IMR-90 (cell line): ENCODE data around the gene NPAS2. TPM values are rescaled to one million over a fixed set of nuclear protein-coding genes. Genes with fewer than 3 reads are reported as not detected.

Experiments used
- ATAC-seq: fragments of 200-7000 bp; cut with Tn5 transposase; 2 replicates; pipeline ENCODE4 v1.9.1; 2020; ENCODE audit warnings: low read depth, mild to moderate bottlenecking, moderate library complexity
- BruUV-seq: library from RNA; stranded (reverse); fragments of 400-500 nt; replicated peaks from 2 replicates; lab custom pipeline; 2021; lab: Mats Ljungman, UMichigan
- CTCF ChIA-PET: fragments of 300-600 bp; formaldehyde crosslinking; extraction: SDS; loops from one replicate; lab custom pipeline; 2021; ENCODE audit warnings: antibody characterized with exemption; lab: Yijun Ruan, JAX
- POLR2A ChIA-PET: fragments of 300-600 bp; sonication (Branson Sonifier 250); formaldehyde crosslinking; loops from one replicate; lab custom pipeline; 2022; ENCODE audit warnings: antibody characterized with exemption; ENCODE audit not compliant: unreplicated experiment; lab: Charles Lee
- DNase-seq: peaks from one replicate; pipeline ENCODE4 v3.0.0; 2013
- H2AFZ ChIP-seq: replicated peaks from 2 replicates; pipeline ENCODE3; 2013; ENCODE audit warnings: low read length, mild to moderate bottlenecking; ENCODE audit not compliant: poor library complexity
- H2AK5ac ChIP-seq: 2 replicates; pipeline ENCODE4 v1.6.1; 2013; ENCODE audit warnings: low read depth, low read length, inconsistent platforms
- H2AK9ac ChIP-seq: replicated peaks from 2 replicates; pipeline ENCODE3; 2013; ENCODE audit warnings: mild to moderate bottlenecking, low read depth, low read length, moderate library complexity; ENCODE audit not compliant: poor library complexity
- H2BK120ac ChIP-seq: 2 replicates; pipeline ENCODE4 v1.6.1; 2013; ENCODE audit warnings: low read depth, low read length, inconsistent platforms
- H2BK15ac ChIP-seq: 3 replicates; pipeline ENCODE4 v1.6.1; 2013; ENCODE audit warnings: low read depth, low read length, inconsistent platforms
- H2BK20ac ChIP-seq: 2 replicates; pipeline ENCODE4 v1.6.1; 2013; ENCODE audit warnings: low read depth, mild to moderate bottlenecking, inconsistent platforms, low read length, moderate library complexity
- H2BK5ac ChIP-seq: 2 replicates; pipeline ENCODE4 v1.6.1; 2013; ENCODE audit warnings: mild to moderate bottlenecking, low read depth, low read length, inconsistent platforms; ENCODE audit not compliant: poor library complexity, severe bottlenecking
- H3K14ac ChIP-seq: replicated peaks from 2 replicates; pipeline ENCODE4 v1.6.1; 2013; ENCODE audit warnings: low read depth, low read length, inconsistent platforms
- H3K18ac ChIP-seq: 2 replicates; pipeline ENCODE4 v1.6.1; 2013; ENCODE audit warnings: low read depth, low read length, control low read depth
- H3K23ac ChIP-seq: 2 replicates; pipeline ENCODE4 v1.6.1; 2013; ENCODE audit warnings: low read depth, low read length, inconsistent platforms
- H3K27ac ChIP-seq: 2 replicates; pipeline ENCODE4 v1.5.1; 2013; ENCODE audit warnings: mild to moderate bottlenecking, control low read depth, low read length; ENCODE audit not compliant: insufficient read depth
- H3K27me3 ChIP-seq: 2 replicates; pipeline ENCODE4 v1.6.1; 2013; ENCODE audit warnings: low read length; ENCODE audit not compliant: control insufficient read depth, insufficient read depth
- H3K36me3 ChIP-seq: 2 replicates; pipeline ENCODE4 v1.6.1; 2013; ENCODE audit warnings: low read length, mixed read lengths; ENCODE audit not compliant: control insufficient read depth, insufficient read depth
- H3K4ac ChIP-seq: 2 replicates; pipeline ENCODE4 v1.6.1; 2013; ENCODE audit warnings: low read depth, low read length, inconsistent platforms
- H3K4me1 ChIP-seq: 2 replicates; pipeline ENCODE4 v1.6.1; 2013; ENCODE audit warnings: low read length, mixed read lengths; ENCODE audit not compliant: control insufficient read depth, insufficient read depth
- H3K4me2 ChIP-seq: 2 replicates; pipeline ENCODE4 v1.6.1; 2013; ENCODE audit warnings: low read depth, mild to moderate bottlenecking, control low read depth, low read length, moderate library complexity
- H3K4me3 ChIP-seq: 2 replicates; pipeline ENCODE4 v1.5.1; 2013; ENCODE audit warnings: low read depth, mild to moderate bottlenecking, control low read depth, low read length, moderate library complexity; ENCODE audit not compliant: insufficient read depth
- H3K56ac ChIP-seq: 2 replicates; pipeline ENCODE4 v1.6.1; 2013; ENCODE audit warnings: low read length, inconsistent platforms; ENCODE audit not compliant: insufficient read depth; ENCODE audit errors: extremely low read depth
- H3K79me1 ChIP-seq, 2 experiments: 2 replicates each; pipeline ENCODE4 v1.6.1; 2013; ENCODE audit warnings: low read length in 2 of 2, inconsistent platforms in 1 of 2, low read depth in 1 of 2
- H3K9ac ChIP-seq: 2 replicates; pipeline ENCODE4 v1.6.1; 2013; ENCODE audit warnings: low read depth, low read length, control low read depth
- H3K9me1 ChIP-seq: 2 replicates; pipeline ENCODE4 v1.6.1; 2013; ENCODE audit warnings: low read length, inconsistent platforms; ENCODE audit not compliant: insufficient read depth
- H3K9me3 ChIP-seq: 2 replicates; pipeline ENCODE4 v1.6.1; 2013; ENCODE audit warnings: low read length; ENCODE audit not compliant: control insufficient read depth, insufficient read depth
- H4K20me1 ChIP-seq: 2 replicates; pipeline ENCODE4 v1.6.1; 2013; ENCODE audit warnings: low read length, inconsistent platforms; ENCODE audit not compliant: insufficient read depth
- H4K5ac ChIP-seq: 2 replicates; pipeline ENCODE4 v1.6.1; 2013; ENCODE audit warnings: mild to moderate bottlenecking, low read depth, low read length, control low read depth
- H4K8ac ChIP-seq, 2 experiments: 2 replicates each; pipeline ENCODE4 v1.6.1; 2013; ENCODE audit warnings: low read depth in 2 of 2, low read length in 2 of 2, control low read depth in 1 of 2, inconsistent platforms in 1 of 2
- H4K91ac ChIP-seq: 2 replicates; pipeline ENCODE4 v1.6.1; 2013; ENCODE audit warnings: low read depth, low read length, inconsistent platforms; ENCODE audit not compliant: insufficient read depth
- BHLHE40 ChIP-seq: fragments of 150-350 bp; IDR thresholded peaks from 2 replicates; pipeline ENCODE4 v1.6.1; 2016; ENCODE audit warnings: mild to moderate bottlenecking, low read depth, low read length
- RAD21 ChIP-seq: IDR thresholded peaks from 2 replicates; pipeline ENCODE4 v1.6.1; 2012; ENCODE audit warnings: low read length, improper control_type of control experiment
- RFX5 ChIP-seq: IDR thresholded peaks from 2 replicates; pipeline ENCODE4 v1.8.0; 2012; ENCODE audit warnings: low read depth, mild to moderate bottlenecking, low read length, moderate library complexity
- WGBS, 2 experiments: methylation state at CpG; one replicate each; pipeline versions ENCODE4 v1.1.5 to v1.1.7; 2013; ENCODE audit warnings: missing lambda C conversion rate in 2 of 2; ENCODE audit not compliant: insufficient read length in 1 of 2; ENCODE audit errors: extremely low coverage in 2 of 2; 5-methylcytosine and 5-hydroxymethylcytosine counted together
- dilution Hi-C: fragments of 300-500 bp; cut with HindIII; formaldehyde crosslinking; loops from one replicate; pipeline ENCODE4 v1.14.3; 2018; ENCODE audit warnings: low sequenced_read_pairs; ENCODE audit not compliant: unreplicated experiment
- in situ Hi-C: fragments of 300-500 bp; cut with MboI; formaldehyde crosslinking; loops from 3 replicates; pipeline ENCODE4 v1.14.3; 2019; ENCODE audit warnings: low sequenced_read_pairs, inconsistent platforms, mixed read lengths
- intact Hi-C: fragments of 100-400 bp; cut with micrococcal nuclease; formaldehyde crosslinking; loops from 2 replicates; pipeline ENCODE4 v1.10.0; 2022
- polyA plus RNA-seq, 3 experiments: library from polyadenylated mRNA; depleted of rRNA; stranded (reverse); fragments of >200 nt; gene quantifications; 2 replicates each; pipeline ENCODE4 v1.2.3, GENCODE V29; 2012; ENCODE audit warnings: low replicate concordance in 1 of 3
- total RNA-seq: library from RNA; depleted of rRNA; stranded (reverse); fragments of >200 nt; gene quantifications from 2 replicates; pipeline ENCODE4 v1.2.3, GENCODE V29; 2012
- TF ChIP-seq, protein P1 (sequence below): fragments of 150-350 bp; IDR thresholded peaks from 2 replicates; pipeline ENCODE4 v1.6.1; 2016; ENCODE audit warnings: low read depth, mild to moderate bottlenecking, low read length, moderate library complexity, borderline replicate concordance

Gene NPAS2
- total and polyA plus RNA-seq, 2 of the 4 experiments (the other 2 are of a cell fraction): 5.2 to 14.8 TPM

GRCh38 chr2:100964681-100965169 is 144.8 kb downstream of the NPAS2 start:
- Histone ChIP-seq H4K91ac (no peak overlapping the region), H3K23ac (no peak overlapping the region), H3K4me2 (no peak overlapping the region), H3K4ac (no peak overlapping the region), H4K5ac (no peak overlapping the region), H3K9ac (no peak overlapping the region), H3K4me3 (no peak overlapping the region), H3K36me3 (peaks cover 10% of the 10 kb centered on the region), H3K27ac (no peak overlapping the region), H2AK5ac (no peak overlapping the region), H4K8ac (no peak overlapping the region), H3K9me1 (peaks cover 13% of the 10 kb centered on the region), H3K18ac (no peak overlapping the region), H2BK15ac (no peak overlapping the region), H2AFZ (no peak overlapping the region), H3K4me1 (peaks cover 4% of the 10 kb centered on the region), H3K9me3 (peaks cover 2% of the 10 kb centered on the region; the same call in 1 of the 2 replicates), H3K56ac (no peak overlapping the region), H2AK9ac (no peak overlapping the region), H2BK120ac (no peak overlapping the region), H2BK5ac (no peak overlapping the region), H3K27me3 (no peaks in the 10 kb centered on the region), H3K14ac (no peak overlapping the region), H4K20me1 (no peaks in the 10 kb centered on the region), H3K79me1 (no peaks in the 10 kb centered on the region), H2BK20ac (no peak overlapping the region)
- no TSS peak for BruUV-seq
- POLR2A ChIA-PET: interaction anchor here (0.6 kb wide), 1 partner anchor 44 kb away, joined by 3 read pairs; no protein-coding TSS in a partner anchor
- dilution Hi-C loops: no loop called here
- TF ChIP-seq, protein P1, sequence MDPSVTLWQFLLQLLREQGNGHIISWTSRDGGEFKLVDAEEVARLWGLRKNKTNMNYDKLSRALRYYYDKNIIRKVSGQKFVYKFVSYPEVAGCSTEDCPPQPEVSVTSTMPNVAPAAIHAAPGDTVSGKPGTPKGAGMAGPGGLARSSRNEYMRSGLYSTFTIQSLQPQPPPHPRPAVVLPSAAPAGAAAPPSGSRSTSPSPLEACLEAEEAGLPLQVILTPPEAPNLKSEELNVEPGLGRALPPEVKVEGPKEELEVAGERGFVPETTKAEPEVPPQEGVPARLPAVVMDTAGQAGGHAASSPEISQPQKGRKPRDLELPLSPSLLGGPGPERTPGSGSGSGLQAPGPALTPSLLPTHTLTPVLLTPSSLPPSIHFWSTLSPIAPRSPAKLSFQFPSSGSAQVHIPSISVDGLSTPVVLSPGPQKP: no peak
- TF ChIP-seq BHLHE40 (no peak), RAD21 (no peak), RFX5 (no peak)
- CTCF ChIA-PET: no interaction called here
- in situ Hi-C loops: no loop called here
- no peak for ATAC-seq
- 88% methylated on average over 6 of the region's 11 CpGs; no CpG with 5 or more reads in 1 of the 2 experiments for WGBS, 2 experiments
- intact Hi-C loops: no loop called here
- no peak for DNase-seq
